Measurements from ENCODE around the gene PSME3IP1. TPM values are rescaled to one million over a fixed set of nuclear protein-coding genes. Genes with fewer than 3 reads are reported as not detected.
"Not testable (repeated sequence)": the region's sequence is repeated elsewhere in the genome, so short reads cannot be mapped to it uniquely, and the experiment has no call there.

PSME3IP1 gene
- total RNA-seq, 1 donor from 2014 or later, result 116 TPM

GRCh38 chr16:57191056-57191571 is 5.3 kb upstream of the PSME3IP1 start:
- Mint-ChIP-seq H3K4me3 (no peak overlapping the region), H3K27me3 (ENCODE audit: insufficient read depth) (no peaks in the 10 kb centered on the region), H3K27ac (peak overlapping the region; percentile 12), H3K4me1 (ENCODE audit: low read depth) (peaks cover 40% of the 10 kb centered on the region), H3K9me3 (no peaks in the 10 kb centered on the region), H3K36me3 (ENCODE audit: low read depth) (peaks cover 11% of the 10 kb centered on the region)
- no peak for DNase-seq (ENCODE audit: low spot score)
- intact Hi-C loops (cut with micrococcal nuclease), result no loop called here

GRCh38 chr16:57190136-57190535 is 4.3 kb upstream of the PSME3IP1 start:
- no peaks in the 10 kb centered on the region for H3K9me3 Mint-ChIP-seq
- H3K4me3 Mint-ChIP-seq, result no peak overlapping the region
- peaks cover 17% of the 10 kb centered on the region for H3K36me3 Mint-ChIP-seq (ENCODE audit: low read depth)
- H3K27ac Mint-ChIP-seq, result no peak overlapping the region
- no peaks in the 10 kb centered on the region for H3K27me3 Mint-ChIP-seq (ENCODE audit: insufficient read depth)
- intact Hi-C loops (cut with micrococcal nuclease), result no loop called here
- H3K4me1 Mint-ChIP-seq (ENCODE audit: low read depth), result peaks cover 42% of the 10 kb centered on the region
- DNase-seq (ENCODE audit: low spot score), result no peak

GRCh38 chr16:57189527-57189926 is 3.7 kb upstream of the PSME3IP1 start:
- intact Hi-C loops (cut with micrococcal nuclease), result loop anchor here (5.0 to 10.0 kb wide), 4 partner anchors 97 to 455 kb away; partner anchors contain the start of genes CCDC102A, CPNE2, NUP93 and POLR2C
- not testable (repeated sequence) for H3K9me3 Mint-ChIP-seq; H3K4me3 Mint-ChIP-seq; DNase-seq (ENCODE audit: low spot score); H3K27me3 Mint-ChIP-seq (ENCODE audit: insufficient read depth); H3K27ac Mint-ChIP-seq
- Mint-ChIP-seq H3K4me1 (ENCODE audit: low read depth) (peaks cover 45% of the 10 kb centered on the region), H3K36me3 (ENCODE audit: low read depth) (peaks cover 17% of the 10 kb centered on the region)

- Mint-ChIP-seq H3K36me3 (ENCODE audit: low read depth) (peaks cover 20% of the 10 kb centered on the region), H3K27ac (no peak overlapping the region), H3K4me3 (peak overlapping the region; percentile 48), H3K4me1 (ENCODE audit: low read depth) (peaks cover 47% of the 10 kb centered on the region), H3K9me3 (no peaks in the 10 kb centered on the region), H3K27me3 (ENCODE audit: insufficient read depth) (no peaks in the 10 kb centered on the region)
- no peak for DNase-seq (ENCODE audit: low spot score)
- intact Hi-C loops (cut with micrococcal nuclease), result loop anchor here (5.0 to 10.0 kb wide), 4 partner anchors 96 to 454 kb away; partner anchors contain the start of genes CCDC102A, CPNE2, NUP93 and POLR2C
Measured at GRCh38 chr16:57188711-57189002, 2.8 kb upstream of the PSME3IP1 start.

- not testable (repeated sequence) for H3K9me3 Mint-ChIP-seq; H3K27ac Mint-ChIP-seq; H3K27me3 Mint-ChIP-seq (ENCODE audit: insufficient read depth); DNase-seq (ENCODE audit: low spot score)
- intact Hi-C loops (cut with micrococcal nuclease), result loop anchor here (1.0 to 10.0 kb wide), 7 partner anchors 96 to 547 kb away; partner anchors contain the start of genes CCDC102A, CPNE2, KATNB1 and NUP93
- H3K36me3 Mint-ChIP-seq (ENCODE audit: low read depth), result peaks cover 18% of the 10 kb centered on the region
- peaks cover 46% of the 10 kb centered on the region for H3K4me1 Mint-ChIP-seq (ENCODE audit: low read depth)
- H3K4me3 Mint-ChIP-seq, result peak overlapping the region; percentile 96
Measured at GRCh38 chr16:57187902-57188710, 2.3 kb upstream of the PSME3IP1 start.

DNA sequence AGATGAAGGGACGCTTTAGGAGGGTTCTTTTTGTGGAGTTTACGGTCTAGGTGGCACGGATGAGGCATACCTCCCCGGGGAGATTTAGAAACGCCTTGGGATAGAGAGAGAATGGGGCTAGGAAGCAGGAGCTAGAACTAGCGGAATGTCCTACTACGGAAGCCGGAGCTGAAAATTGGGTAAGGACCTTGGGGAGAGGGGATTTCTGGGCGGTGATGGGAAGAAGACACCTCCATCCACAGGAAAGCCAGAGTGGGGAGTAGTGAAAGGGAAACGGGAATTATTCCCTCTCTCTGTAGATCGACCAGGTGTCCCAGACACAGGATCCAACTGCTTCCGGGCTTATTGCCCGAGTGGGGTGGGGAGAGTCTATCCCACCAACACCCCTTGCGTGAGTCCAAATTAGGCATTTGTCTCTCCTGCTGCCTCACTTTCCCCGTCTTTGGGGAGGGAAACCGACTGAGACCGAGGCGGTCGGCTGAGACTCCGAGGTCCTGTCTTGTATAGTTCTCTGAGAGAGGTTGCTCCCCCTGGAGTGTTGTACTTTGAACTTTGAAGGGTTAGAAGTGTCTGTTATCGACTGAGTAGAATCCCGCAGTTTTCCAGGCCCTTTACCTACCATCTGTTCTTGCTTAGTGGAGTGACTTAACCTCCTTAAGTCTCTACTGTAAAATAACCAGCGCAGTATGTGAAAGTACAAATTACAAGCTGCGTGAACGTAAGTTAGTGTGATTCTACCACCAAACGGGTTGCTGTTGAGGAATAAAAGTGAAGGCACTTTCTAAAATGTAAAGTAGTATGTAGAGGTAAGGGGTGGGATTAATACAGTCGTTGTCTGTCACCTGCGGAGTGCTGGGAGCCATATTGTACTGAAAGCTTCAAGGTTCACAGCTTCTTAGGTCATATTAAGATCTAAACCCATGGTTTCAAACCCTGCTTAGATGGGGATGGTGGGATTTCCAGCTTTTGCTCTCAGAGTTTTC is 1.3 kb upstream of the PSME3IP1 start:
- H3K9me3 Mint-ChIP-seq, result no peaks in the 10 kb centered on the region
- H3K4me1 Mint-ChIP-seq (ENCODE audit: low read depth), result peaks cover 45% of the 10 kb centered on the region
- H3K27me3 Mint-ChIP-seq (ENCODE audit: insufficient read depth), result no peaks in the 10 kb centered on the region
- peak overlapping the region; percentile 96 for H3K4me3 Mint-ChIP-seq
- peak; percentile 17 for DNase-seq (ENCODE audit: low spot score)
- intact Hi-C loops (cut with micrococcal nuclease), result loop anchor here (1.0 to 10.0 kb wide), 13 partner anchors 57 to 548 kb away; partner anchors contain the start of genes CCDC102A, CIAPIN1, COQ9 and CPNE2
- H3K36me3 Mint-ChIP-seq (ENCODE audit: low read depth), result peaks cover 18% of the 10 kb centered on the region
- H3K27ac Mint-ChIP-seq, result peak overlapping the region; percentile 98

GRCh38 chr16:57185446-57185944 is 344 bp downstream of the PSME3IP1 start:
- DNase-seq (ENCODE audit: low spot score), result no peak
- intact Hi-C loops (cut with micrococcal nuclease), result loop anchor here (5.0 to 10.0 kb wide), 4 partner anchors 93 to 451 kb away; partner anchors contain the start of genes CCDC102A, CPNE2, NUP93 and POLR2C
- H3K36me3 Mint-ChIP-seq (ENCODE audit: low read depth), result peaks cover 16% of the 10 kb centered on the region
- H3K27me3 Mint-ChIP-seq (ENCODE audit: insufficient read depth), result no peaks in the 10 kb centered on the region
- no peaks in the 10 kb centered on the region for H3K9me3 Mint-ChIP-seq
- H3K4me3 Mint-ChIP-seq, result peak overlapping the region; percentile 96
- peaks cover 40% of the 10 kb centered on the region for H3K4me1 Mint-ChIP-seq (ENCODE audit: low read depth)
- peak overlapping the region; percentile 98 for H3K27ac Mint-ChIP-seq

GRCh38 chr16:57184887-57185445 is 873 bp downstream of the PSME3IP1 start:
- no peaks in the 10 kb centered on the region for H3K27me3 Mint-ChIP-seq (ENCODE audit: insufficient read depth)
- peaks cover 40% of the 10 kb centered on the region for H3K4me1 Mint-ChIP-seq (ENCODE audit: low read depth)
- DNase-seq (ENCODE audit: low spot score), result no peak
- H3K27ac Mint-ChIP-seq, result peak overlapping the region; percentile 98
- H3K9me3 Mint-ChIP-seq, result no peaks in the 10 kb centered on the region
- H3K4me3 Mint-ChIP-seq, result peak overlapping the region; percentile 96
- intact Hi-C loops (cut with micrococcal nuclease), result loop anchor here (5.0 to 10.0 kb wide), 4 partner anchors 93 to 450 kb away; partner anchors contain the start of genes CCDC102A, CPNE2, NUP93 and POLR2C
- peaks cover 16% of the 10 kb centered on the region for H3K36me3 Mint-ChIP-seq (ENCODE audit: low read depth)

GRCh38 chr16:57184113-57184512 is 1.7 kb downstream of the PSME3IP1 start:
- Mint-ChIP-seq H3K36me3 (ENCODE audit: low read depth) (peaks cover 15% of the 10 kb centered on the region), H3K27me3 (ENCODE audit: insufficient read depth) (no peaks in the 10 kb centered on the region), H3K4me1 (ENCODE audit: low read depth) (peaks cover 40% of the 10 kb centered on the region), H3K4me3 (peak overlapping the region; percentile 96), H3K27ac (peak overlapping the region; percentile 74), H3K9me3 (no peaks in the 10 kb centered on the region)
- intact Hi-C loops (cut with micrococcal nuclease), result loop anchor here (10.0 kb wide), 1 partner anchor 449 kb away; the partner anchor contains the start of gene NUP93
- DNase-seq (ENCODE audit: low spot score), result no peak

DNA sequence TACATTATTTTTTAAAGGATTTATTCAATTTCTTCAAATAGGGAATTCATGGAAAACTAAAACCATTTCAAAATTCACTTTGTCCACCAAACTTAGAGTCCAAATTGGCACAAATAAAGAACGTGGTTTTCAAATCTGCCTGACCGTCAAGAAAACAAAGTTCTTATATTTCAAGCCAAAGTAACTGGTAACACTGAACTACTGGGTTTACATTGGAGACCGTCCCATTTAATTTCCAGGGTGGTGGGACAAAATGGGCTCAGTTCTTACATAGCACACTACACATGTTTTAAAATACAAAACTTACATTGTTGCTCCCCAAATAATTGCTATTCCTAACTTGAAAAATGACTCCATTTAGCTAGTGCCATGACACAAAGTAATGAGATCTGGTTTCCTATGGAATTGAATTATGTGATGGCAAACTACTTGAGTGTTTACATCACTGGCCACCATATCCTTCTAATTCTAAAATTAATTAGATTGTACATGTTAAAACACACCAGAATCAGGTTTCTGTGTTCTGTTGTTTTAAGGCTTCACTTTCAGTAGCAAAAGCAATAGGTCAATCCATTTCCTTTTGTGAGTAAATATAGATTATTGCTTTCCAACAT is 6.5 kb downstream of the PSME3IP1 start:
- Mint-ChIP-seq H3K4me3 (no peak overlapping the region), H3K27ac (no peak overlapping the region), H3K36me3 (ENCODE audit: low read depth) (peaks cover 8% of the 10 kb centered on the region), H3K27me3 (ENCODE audit: insufficient read depth) (no peaks in the 10 kb centered on the region), H3K4me1 (ENCODE audit: low read depth) (peaks cover 14% of the 10 kb centered on the region), H3K9me3 (no peaks in the 10 kb centered on the region)
- DNase-seq (ENCODE audit: low spot score), result no peak
- intact Hi-C loops (cut with micrococcal nuclease), result no loop called here

- no peaks in the 10 kb centered on the region for H3K27me3 Mint-ChIP-seq (ENCODE audit: insufficient read depth)
- H3K27ac Mint-ChIP-seq, result no peak overlapping the region
- DNase-seq (ENCODE audit: low spot score), result no peak
- H3K4me1 Mint-ChIP-seq (ENCODE audit: low read depth), result peaks cover 8% of the 10 kb centered on the region
- no peaks in the 10 kb centered on the region for H3K9me3 Mint-ChIP-seq
- H3K4me3 Mint-ChIP-seq, result no peak overlapping the region
- intact Hi-C loops (cut with micrococcal nuclease), result no loop called here
- peaks cover 7% of the 10 kb centered on the region for H3K36me3 Mint-ChIP-seq (ENCODE audit: low read depth)
Measured at GRCh38 chr16:57178793-57179212, 7.0 kb downstream of the PSME3IP1 start.

Measured in activated T-helper 1 cell treated with anti-CD3 and anti-CD28 coated beads, Interleukin-12 subunit alpha, Interleukin-12 subunit beta, Interleukin-2, Interleukin-4 antibody, amounts not matched to agents 30 ng/mL and 10 ng/mL and 1 ng/mL, durations not matched to agents 14 hours and 24 hours and 36 hours (primary cell).